GM12872 (cell line): ENCODE results near the gene TXNIP.
A peak's percentile ranks its signal among the peaks of the same experiment; 100 is the strongest.

Source experiments
- CTCF ChIP-seq: IDR thresholded peaks from 3 replicates; pipeline ENCODE4 v1.5.1; 2011; ENCODE audit warnings: low read depth, mild to moderate bottlenecking, low read length, moderate library complexity; ENCODE audit not compliant: insufficient read depth

Gene TXNIP

GRCh38 chr1:145972580-145972979 lies 23.8 kb downstream of the TXNIP start:
- no peak for TF ChIP-seq CTCF

- TF ChIP-seq CTCF: no peak
These were observed 29.1 kb downstream of the TXNIP start for GRCh38 chr1:145967288-145967687.

DNA sequence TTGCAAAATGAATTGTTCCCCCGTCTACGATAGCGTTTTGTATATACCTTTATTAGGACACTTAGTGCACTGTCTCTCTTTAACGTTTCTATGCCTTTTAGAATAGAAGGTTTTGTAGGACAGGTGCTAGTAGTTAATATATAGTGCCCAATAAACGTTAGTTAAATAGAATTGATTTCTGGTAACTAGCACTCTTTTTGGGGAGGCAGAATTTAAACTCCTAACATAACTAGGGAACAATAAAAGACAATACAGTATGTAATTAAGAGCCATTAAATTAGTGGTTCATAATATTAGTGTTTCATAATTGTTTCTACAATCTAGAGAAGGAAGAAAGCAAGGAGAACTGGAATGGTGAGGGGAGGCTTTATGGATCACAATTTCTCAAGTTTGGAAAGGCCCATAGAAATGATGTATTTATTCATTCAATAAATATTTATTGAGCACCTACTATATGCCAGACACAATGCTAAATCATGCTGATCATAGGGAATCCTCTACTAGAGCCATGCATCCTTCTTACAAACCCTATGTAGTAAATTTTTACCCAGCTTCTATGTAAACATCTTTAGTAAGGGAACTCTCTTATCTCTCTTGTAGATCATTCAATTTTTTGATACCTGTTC lies 31.1 kb downstream of the TXNIP start:
- TF ChIP-seq CTCF: no peak

DNA sequence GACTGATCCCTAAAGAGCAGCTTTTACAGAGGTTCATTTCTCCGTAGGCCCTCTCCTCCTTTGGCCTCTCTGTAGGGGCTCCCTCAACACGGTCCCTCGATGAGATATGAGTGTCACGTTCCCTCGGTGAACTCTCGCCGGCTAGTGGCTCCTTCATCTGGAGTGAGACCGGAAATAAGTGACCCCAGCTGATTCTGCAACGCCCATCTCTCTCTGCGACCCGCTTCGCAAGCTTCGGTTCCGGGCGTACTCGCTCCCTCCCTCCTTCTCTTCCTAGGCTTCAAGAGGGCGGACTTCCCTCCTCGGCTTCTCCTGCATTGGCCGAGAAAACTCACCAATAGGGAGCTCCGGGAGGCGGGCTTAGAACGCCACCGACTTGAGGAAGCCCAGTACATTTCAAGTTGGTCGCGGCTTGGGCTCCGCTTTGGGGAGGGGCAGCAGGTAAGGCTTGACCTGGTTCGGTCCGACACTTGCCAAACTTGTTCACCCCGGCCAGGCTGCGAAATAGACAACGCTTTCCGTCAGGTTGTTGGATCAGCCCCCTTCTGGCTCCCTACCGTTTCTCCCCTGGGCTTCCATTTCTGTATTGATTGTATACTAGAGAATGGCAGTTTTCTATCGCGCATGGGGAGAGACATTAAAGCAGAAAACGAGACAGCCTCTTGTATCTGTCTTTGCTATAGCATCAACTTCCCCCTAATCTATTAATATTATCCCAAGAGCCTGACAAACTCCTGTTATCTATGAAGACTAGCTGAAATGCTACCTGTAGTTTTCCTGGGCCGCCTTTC lies 31.9 kb downstream of the TXNIP start, which contains the start of the genes ANKRD34A and POLR3GL:
TSS of gene ANKRD34A (minus strand) at position 248 of the 791 bp plus-strand sequence. CDS start 2,816 bp downstream, outside the sequence.
TSS of gene POLR3GL (plus strand) at position 363 of the 791 bp plus-strand sequence. CDS start 10,176 bp downstream, outside the sequence.
- 0 out of 3 replicates have a peak, but pooled peaks have one; percentile 1 for TF ChIP-seq CTCF

GRCh38 chr1:145963265-145964019 lies 32.9 kb downstream of the TXNIP start:
- no peak for TF ChIP-seq CTCF

DNA sequence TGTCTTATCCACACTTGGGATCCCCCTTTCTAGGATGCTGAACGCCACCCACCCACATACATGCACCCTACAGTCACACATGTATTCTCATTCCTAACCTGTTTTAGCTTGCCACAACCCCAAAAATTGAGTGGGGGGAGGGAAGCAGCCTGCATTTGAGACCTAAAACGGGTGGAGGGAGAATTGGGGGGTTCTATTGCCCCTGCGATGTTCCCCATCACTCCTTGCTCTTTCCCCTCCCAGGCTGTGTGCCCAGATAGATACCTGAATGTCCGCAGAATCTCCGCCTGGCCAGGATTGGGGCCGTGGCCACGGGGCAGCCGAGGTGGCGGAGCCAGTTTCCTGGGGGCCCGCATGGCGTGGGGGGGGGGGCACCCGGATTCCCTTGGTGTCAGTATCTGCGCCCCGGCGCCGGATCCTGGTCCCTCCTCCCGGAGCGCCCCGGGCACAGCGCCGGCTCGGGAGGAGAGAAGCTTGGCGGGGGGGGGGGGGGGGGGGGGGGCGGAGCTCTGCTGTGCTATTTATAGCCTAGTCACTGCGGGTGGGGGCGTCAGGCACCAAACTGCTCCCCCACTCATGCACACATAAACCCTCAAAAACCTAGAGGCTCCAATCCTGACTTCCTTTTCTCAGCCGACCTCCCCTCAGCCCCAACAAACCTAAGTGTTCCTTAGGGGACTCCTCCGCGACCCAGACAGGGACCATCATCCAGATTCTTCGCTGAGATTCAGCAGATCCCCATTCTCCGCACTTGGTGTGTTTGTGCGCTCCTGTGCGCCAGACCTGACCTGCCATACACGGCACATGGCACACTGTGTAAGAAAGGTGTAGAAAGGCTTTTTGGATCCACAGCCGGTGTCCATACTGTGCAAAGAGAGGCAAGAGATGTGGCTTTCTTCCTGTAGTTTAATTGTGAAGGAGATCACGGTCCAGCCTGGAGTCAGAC lies 33.9 kb downstream of the TXNIP start:
- no peak for TF ChIP-seq CTCF
